Gastrocnemius medialis (tissue), 4 donors: ENCODE results near the gene PRDM15.

ENCODE experiments used
- CTCF ChIP-seq, 5 experiments: fragments of 450-650 bp in 3 of 5; fragments of 200-600 bp in 2 of 5; sonication (generic) in 2 of 5; IDR thresholded peaks in 4 of 5; conservative IDR thresholded peaks in 1 of 5; 1 replicate in 4 of 5; 2 replicates in 1 of 5; pipeline ENCODE4 v1.5.1; 2016 to 2019; ENCODE audit warnings: antibody characterized with exemption in 5 of 5, mild to moderate bottlenecking in 3 of 5, moderate library complexity in 3 of 5
- POLR2A ChIP-seq, 2 donors: fragments of 450-650 bp; IDR thresholded peaks; one replicate each; pipeline ENCODE4 v1.6.1; 2017; ENCODE audit warnings: antibody characterized with exemption in 2 of 2, mild to moderate bottlenecking in 2 of 2, moderate library complexity in 2 of 2

DNA sequence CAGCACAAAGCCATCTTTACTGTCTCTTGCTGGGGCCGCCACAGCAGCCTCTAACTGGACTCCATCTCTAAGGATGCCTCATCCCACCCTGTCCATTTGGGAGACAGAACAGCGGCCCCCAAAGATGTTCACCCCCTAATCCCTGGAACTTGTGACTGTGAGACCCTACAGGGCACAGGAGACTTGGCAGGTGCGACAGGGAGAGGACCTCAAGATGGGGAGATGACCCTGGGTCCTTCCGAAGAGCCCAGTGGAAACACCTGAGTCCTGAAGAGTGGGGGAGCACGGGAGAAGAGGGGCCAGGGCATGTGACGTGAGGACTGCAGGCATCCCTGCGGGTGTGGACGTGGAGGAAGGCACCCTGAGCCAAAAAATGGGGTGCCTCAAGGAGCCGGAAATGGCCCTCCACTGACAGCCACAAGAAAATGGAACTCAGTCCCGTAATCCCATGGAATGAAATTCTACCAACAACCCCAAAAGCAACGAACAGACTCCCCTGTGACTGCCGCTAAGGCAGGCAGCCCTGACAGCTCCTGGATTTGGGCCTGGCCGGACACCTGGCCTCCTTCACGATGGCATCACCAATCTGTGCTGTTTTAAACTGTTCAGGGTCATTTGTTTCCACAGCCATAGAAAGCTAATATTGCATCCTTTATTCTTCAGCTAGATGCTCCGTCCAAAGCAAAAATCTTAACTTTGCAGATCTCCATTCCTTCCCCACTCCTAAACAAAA is 40.7 kb upstream of the PRDM15 start:
- no peak for TF ChIP-seq CTCF (IDR thresholded peaks at IDR 0.05 in 4 of 5, conservative IDR thresholded peaks at IDR 0.05 in 1 of 5)
- no peak for TF ChIP-seq POLR2A (IDR thresholded peaks at IDR 0.05)
